GM12875 (cell line): ENCODE data around the gene PDE4D.

Source experiments
- H3K4me3 ChIP-seq: one replicate; pipeline ENCODE4 v1.5.1; 2011; ENCODE audit warnings: low read depth, low read length, control low read depth
- CTCF ChIP-seq: IDR thresholded peaks from 2 replicates; pipeline ENCODE4 v1.5.1; 2011; ENCODE audit warnings: low read depth, mild to moderate bottlenecking, control low read depth, inconsistent platforms, low read length, moderate library complexity, borderline replicate concordance; ENCODE audit not compliant: insufficient read depth

PDE4D gene

GRCh38 chr5:59066367-59067163 lies 827.0 kb downstream of the PDE4D start:
- no peak for TF ChIP-seq CTCF
- H3K4me3 ChIP-seq = no peak overlapping the region

GRCh38 chr5:59065554-59065953 lies 828.0 kb downstream of the PDE4D start:
- no peak overlapping the region for H3K4me3 ChIP-seq
- TF ChIP-seq CTCF = no peak

GRCh38 chr5:59064293-59064692 lies 829.2 kb downstream of the PDE4D start:
- no peak for TF ChIP-seq CTCF
- no peak overlapping the region for H3K4me3 ChIP-seq

GRCh38 chr5:59062986-59063683 lies 830.4 kb downstream of the PDE4D start:
- TF ChIP-seq CTCF = no peak
- no peak overlapping the region for H3K4me3 ChIP-seq

- no peak for TF ChIP-seq CTCF
- H3K4me3 ChIP-seq = no peak overlapping the region
Measured at GRCh38 chr5:59061377-59061776, 832.1 kb downstream of the PDE4D start.

GRCh38 chr5:59058969-59059687 lies 834.4 kb downstream of the PDE4D start:
- TF ChIP-seq CTCF = no peak

More at GRCh38 chr5:59058969-59059687, 834.4 kb downstream of the PDE4D start:
- no peak overlapping the region for H3K4me3 ChIP-seq
